Hepatocyte (in vitro differentiated cells): ENCODE data around the gene WIF1.

Experiments used
- EZH2 ChIP-seq: fragments of 200-600 bp; sonication (generic); IDR thresholded peaks from 2 replicates; pipeline ENCODE4 v1.6.1; 2016; ENCODE audit warnings: antibody characterized with exemption, mild to moderate bottlenecking, borderline replicate concordance
- EZH2phosphoT487 ChIP-seq: fragments of 200-600 bp; sonication (generic); IDR thresholded peaks from one replicate; pipeline ENCODE4 v1.6.1; 2018; ENCODE audit warnings: antibody characterized with exemption, mild to moderate bottlenecking, low read depth, moderate library complexity; ENCODE audit not compliant: unreplicated experiment, severe bottlenecking
- TF ChIP-seq, protein P1 (sequence below): fragments of 200-600 bp; sonication (generic); IDR thresholded peaks from 2 replicates; pipeline ENCODE4 v1.5.1; 2016; ENCODE audit warnings: antibody characterized with exemption, mild to moderate bottlenecking; ENCODE audit not compliant: poor library complexity

DNA sequence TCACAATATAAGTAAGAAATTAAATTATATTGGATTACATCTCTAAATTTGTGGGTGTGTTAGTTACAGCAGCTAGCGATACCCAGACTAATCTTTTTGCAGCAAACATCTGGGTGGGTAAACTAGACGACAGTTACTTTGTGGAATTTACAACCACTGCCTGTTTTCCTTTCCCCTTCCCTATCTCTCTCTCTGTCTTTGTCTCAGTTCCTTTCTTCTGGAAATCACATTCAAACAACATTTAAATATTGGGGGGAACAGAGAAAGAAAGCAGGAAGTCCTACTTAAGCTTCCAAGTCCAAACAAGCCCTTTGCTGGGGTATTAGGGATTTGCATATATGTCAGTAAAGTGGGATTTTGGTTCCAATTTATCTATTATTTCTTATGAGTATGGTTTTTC lies 97.6 kb downstream of the WIF1 start:
- TF ChIP-seq EZH2 (no peak), EZH2phosphoT487 (no peak)
- TF ChIP-seq, protein P1, sequence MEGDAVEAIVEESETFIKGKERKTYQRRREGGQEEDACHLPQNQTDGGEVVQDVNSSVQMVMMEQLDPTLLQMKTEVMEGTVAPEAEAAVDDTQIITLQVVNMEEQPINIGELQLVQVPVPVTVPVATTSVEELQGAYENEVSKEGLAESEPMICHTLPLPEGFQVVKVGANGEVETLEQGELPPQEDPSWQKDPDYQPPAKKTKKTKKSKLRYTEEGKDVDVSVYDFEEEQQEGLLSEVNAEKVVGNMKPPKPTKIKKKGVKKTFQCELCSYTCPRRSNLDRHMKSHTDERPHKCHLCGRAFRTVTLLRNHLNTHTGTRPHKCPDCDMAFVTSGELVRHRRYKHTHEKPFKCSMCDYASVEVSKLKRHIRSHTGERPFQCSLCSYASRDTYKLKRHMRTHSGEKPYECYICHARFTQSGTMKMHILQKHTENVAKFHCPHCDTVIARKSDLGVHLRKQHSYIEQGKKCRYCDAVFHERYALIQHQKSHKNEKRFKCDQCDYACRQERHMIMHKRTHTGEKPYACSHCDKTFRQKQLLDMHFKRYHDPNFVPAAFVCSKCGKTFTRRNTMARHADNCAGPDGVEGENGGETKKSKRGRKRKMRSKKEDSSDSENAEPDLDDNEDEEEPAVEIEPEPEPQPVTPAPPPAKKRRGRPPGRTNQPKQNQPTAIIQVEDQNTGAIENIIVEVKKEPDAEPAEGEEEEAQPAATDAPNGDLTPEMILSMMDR, result no peak
